Activated CD8-positive, alpha-beta memory T cell treated with anti-CD3 and anti-CD28 coated beads, Interleukin-2, amount 50 U/mL, for 24 hours (primary cell): Measurements from ENCODE around the gene ZCCHC14.
"Not testable (repeated sequence)": the region's sequence is repeated elsewhere in the genome, so short reads cannot be mapped to it uniquely, and the experiment has no call there.

Source experiments
- DNase-seq: peaks from one replicate; pipeline ENCODE4 v3.0.0-alpha.2; 2020; ENCODE audit errors: extremely low read depth

Gene ZCCHC14

DNA sequence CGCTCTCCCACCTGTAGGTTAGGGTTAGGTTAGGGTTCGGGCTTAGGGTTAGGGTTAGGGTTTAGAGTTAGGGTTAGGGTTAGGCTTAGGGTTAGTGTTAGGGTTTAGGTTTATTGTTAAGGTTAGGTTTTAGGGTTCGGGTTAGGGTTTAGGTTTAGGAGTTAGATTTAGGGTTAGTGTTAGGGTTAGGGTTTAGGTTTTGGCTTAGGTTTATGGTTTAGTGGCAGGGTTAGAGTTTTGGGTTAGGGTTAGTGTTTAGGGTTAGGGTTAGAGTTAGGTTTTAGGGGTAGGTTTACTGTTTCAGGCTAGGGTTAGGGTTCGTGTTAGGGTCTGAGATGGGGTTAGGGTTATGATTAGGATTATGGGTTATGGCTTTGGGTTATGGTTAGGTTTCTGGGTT, 31.6 kb upstream of the ZCCHC14 start:
- DNase-seq, result no peak

GRCh38 chr16:87523605-87524004, 30.8 kb upstream of the ZCCHC14 start:
- not testable (repeated sequence) for DNase-seq

DNA sequence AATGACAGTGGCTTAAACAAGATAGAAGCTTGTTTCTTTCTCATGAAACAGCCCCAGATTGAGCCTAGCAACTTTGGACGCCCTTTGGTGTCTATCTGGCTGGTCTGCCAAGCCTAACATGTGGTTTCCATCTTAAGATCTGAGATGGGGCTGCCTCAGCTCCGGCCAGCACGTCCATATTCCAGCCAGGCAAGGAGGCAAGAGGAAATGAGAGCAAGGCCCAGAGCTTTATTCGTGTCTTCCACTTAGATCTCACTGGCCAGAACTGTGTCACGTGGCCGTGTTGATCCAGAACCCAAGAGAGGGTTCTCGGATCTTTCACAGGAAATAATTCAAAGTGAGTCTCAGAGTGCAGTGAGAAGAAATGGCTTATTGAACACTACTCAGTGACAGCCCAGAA, 28.9 kb upstream of the ZCCHC14 start:
- not testable (repeated sequence) for DNase-seq

GRCh38 chr16:87519170-87519569, 26.3 kb upstream of the ZCCHC14 start:
- DNase-seq, result not testable (repeated sequence)

- DNase-seq, result not testable (repeated sequence)
Observed at GRCh38 chr16:87518430-87519051, 25.7 kb upstream of the ZCCHC14 start.

- DNase-seq, result not testable (repeated sequence)
Observed at GRCh38 chr16:87517610-87518429, 25.0 kb upstream of the ZCCHC14 start.

DNA sequence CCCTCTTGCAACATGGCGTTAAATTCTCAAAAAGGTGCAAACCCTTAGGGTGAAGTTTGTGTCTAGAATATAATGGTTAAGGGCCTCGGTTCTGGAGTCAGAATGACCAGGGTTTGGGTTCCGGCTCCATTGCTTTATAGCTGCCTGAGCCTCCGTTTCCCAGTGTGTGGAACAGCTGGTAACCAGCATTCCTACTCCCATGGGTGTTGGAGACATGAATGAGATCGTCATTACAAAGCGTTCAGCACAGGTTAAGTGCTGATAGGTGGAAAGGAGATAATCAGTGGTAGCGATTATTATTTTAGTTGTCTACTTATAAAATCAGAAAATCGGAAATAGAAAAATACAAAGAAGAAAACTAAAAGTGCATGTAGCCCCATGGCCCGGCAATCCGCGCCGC, 23.5 kb upstream of the ZCCHC14 start:
- no peak for DNase-seq

- DNase-seq, result no peak
Observed at GRCh38 chr16:87515475-87516330, 22.9 kb upstream of the ZCCHC14 start.

DNA sequence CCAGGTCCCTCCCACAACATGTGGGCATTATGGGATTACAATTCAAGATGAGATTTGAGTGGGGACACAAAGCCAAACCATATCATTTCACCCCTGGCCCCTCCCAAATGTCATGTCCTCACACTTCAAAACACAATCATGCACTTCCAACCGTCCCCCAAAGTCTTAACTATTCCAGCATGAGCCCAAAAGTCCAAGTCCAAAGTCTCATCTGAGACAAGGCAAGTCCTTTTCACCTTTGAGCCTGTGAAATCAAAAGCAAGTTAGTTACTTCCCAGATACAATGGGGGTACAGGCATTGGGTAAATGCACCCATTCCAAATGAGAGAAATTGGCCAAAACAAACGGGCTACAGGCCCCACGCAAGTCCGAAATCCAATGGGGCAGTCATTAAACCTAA, 17.0 kb upstream of the ZCCHC14 start:
- DNase-seq, result not testable (repeated sequence)

- no peak for DNase-seq
Observed at GRCh38 chr16:87507351-87508069, 14.7 kb upstream of the ZCCHC14 start.

DNA sequence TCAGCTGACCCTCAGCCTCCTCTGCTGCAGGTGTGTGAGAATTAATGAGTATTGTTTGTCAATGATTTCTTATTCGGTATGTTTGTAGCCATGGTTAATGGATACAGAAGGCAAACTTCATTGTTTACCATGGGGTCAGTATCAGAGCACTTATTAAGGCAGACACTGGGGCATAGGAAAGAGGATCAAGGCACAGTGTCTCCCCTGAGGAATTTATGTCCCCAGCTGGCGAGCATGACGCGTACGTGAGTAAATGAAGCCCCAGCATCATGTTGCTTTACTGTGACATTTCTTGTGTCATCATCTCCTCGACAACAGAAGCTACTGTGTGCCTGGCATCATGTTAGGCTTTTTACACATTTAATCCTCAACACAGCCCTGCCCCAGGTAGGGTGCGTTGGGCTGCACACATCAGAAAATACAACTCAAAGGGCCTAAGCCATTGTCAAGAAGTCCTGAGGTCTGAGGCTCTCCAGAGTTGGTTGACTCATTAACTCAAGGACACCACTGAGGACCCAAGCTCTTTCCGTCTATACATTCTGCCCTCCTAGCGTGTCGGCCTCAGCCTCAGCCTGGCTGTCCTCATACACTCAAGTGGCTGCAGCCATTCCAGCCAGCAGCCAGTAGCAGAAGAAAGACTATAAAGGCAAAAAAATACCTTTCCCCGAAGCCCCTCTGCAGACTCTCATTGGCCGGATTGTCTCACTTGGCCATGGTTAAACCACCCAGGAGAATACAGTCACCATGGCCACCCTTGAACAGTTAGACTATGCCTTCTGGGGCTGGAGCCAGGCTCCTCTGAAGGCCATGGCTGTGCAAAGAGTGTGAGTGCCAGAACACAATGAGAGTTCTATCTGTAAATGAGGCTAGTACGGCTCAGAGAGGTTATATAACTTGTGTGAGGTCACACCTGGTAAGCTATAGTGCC, 13.9 kb upstream of the ZCCHC14 start:
- no peak for DNase-seq

DNA sequence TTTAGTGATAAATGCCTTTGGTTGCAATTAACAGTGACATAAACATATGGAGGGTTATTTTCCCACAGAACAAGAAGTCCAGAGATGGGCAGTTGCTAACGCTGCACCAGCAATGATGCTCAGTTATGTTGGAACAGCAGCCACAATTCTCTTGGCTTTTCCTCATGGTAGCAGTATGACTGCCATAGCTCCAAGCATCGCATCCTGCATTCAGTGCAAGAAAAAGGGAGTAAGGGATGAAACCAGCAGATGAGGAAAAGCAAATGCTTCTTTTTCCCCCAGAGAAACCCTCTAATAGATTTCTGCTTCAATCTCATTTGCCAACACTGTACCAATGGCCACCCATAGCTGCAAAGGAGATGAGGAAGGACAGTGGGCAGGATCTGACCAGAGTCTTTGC, 13.0 kb upstream of the ZCCHC14 start:
- no peak for DNase-seq

DNA sequence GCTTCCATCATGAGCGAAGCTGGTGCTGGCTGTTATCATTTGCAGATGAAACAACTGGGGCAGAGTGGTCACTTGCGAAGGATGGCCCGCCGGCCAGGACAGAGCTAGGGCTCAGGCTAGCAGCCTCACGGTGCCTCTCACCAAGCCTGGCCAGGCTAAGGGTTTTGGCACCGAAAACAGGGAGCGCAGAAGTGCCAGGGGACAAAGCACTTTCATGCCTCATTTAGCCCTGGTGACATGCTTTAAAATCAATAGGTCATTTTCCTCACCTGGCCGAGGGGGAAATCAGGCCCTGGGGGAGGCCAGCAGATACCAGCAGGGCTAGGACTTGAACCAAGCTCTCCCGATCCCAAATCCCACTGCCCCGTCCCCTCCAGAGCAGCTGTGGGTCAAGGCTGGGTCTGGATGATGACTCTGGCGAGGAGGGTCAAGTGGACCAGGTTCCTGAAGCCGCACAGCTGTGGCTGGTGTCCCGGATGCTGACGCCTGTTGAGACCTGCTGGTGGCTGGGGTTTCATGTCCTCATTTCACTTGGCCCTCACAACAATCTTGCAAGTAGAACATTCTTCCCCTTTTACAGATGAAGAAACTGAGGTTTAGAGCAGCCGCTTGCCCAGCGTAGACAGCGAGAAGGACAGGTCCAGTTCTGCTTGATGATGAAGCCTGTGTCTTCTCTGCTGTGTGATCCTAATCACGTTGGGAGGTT, 10.6 kb upstream of the ZCCHC14 start:
- not testable (repeated sequence) for DNase-seq

DNA sequence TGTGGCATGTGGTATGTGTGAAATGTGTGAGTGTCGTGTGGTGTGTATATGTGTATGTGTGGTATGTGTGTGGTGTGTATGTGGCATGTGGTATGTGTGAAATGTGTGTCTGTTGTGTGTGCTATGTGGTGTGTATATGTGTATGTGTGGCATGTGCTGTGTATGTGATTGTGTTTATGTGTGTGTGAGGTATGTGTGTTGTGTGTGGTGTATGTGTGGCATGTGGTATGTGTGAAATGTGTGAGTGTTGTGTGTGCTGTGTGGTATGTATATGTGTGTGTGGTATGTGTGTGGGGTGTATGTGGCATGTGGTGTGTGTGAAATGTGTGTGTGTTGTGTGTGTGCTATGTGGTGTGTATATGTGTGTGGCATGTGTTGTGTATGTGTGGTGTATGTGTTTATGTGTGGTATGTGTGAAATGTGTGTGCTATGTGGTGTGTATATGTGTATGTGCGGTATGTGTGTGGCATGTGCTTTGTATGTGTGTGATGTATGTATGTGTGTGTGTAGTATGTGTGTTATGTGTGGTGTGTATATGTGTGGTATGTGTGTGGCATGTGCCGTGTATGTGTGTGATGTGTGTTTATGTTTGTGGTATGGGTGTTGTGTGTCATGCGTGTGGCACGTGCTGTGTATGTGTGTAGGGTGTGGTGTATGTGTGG, 9.6 kb upstream of the ZCCHC14 start:
- DNase-seq, result no peak

DNA sequence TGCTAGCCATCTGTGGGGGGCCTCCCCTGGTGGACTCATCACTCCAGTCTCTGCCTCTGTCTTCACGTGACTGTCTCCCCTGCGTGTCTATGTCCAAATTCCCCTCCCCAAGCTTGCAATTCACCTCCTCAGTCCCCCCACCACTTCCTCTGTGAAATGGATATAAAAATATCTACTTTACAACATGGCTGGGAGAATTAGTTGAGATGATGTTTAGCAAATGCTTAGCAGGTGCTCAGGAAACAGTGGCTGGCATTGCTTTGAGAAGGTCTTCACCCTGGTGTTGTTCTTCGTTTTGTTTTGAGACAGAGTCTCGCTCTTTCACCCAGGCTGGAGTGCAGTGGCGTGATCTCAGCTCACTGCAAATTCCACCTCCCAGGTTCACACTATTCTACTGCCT, 8.3 kb upstream of the ZCCHC14 start:
- no peak for DNase-seq

DNA sequence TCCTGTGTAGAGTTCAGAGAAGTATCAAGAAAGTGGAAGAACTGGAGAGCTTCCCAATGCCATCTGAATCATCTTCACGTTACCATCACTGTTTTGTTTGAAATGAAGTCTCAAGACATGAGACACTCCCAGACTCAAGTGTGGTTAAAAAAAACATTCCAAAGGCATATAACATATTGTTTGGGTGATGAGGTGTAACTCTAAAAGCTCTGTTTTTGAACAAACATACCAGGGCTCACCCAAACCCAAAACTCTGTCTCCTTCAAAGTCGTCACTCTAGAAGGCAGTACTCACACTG, 6.3 kb upstream of the ZCCHC14 start:
- no peak for DNase-seq

DNA sequence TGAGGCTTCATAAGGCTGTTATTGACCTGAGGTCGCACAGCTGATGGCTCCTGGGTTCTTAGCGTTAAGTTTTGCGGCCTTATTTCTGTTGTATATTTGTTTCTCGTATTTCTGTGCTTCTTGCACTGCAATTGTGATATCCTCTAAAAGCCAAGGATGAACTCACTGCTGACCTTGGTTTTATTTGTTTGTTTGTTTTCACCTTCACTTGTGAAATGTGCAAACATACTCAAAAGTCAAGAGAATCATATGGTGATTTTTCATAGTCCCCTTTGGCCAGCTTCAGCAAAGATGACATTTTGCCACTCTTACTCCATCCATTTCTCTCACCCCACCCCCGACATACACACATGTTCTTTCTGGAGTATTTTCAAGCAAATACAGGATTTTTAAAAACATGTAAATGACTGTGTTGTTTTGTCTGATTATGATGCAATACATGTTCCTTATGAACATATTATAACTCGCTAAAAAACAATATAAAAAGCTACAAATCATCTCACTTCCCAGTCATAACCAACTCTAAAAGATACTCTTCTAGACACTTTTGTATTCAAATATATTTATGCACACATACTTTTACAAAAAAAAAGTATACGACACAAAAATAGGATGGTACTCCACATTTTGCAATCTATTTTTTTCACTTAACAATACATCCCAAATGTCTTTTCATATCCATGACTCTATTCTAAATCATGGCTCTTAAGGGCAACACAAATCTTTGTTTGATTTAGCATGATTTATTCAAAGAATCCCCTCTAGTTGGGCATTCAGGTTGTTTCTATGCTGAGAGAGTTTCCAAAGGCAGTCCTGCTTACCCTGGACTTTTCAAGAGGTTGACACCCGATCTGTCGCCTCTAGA, 5.7 kb upstream of the ZCCHC14 start:
- no peak for DNase-seq

- not testable (repeated sequence) for DNase-seq
Observed at GRCh38 chr16:87497767-87498290, 5.0 kb upstream of the ZCCHC14 start.
